HG02938 (cell line): Measurements from ENCODE around the gene FAIM2.

Source experiments
- ATAC-seq: cut with Tn5 transposase; IDR thresholded peaks from one replicate; pipeline ENCODE4 v1.9.1; 2021; ENCODE audit warnings: mild to moderate bottlenecking, moderate library complexity; ENCODE audit not compliant: unreplicated experiment

FAIM2 gene

GRCh38 chr12:49903700-49904423 lies at the start of gene FAIM2:
Gene FAIM2 (minus strand): TSS chr12:49903900. CDS start chr12:49903792, 108 bp downstream.
- ATAC-seq = no peak

- ATAC-seq = no peak
Measured at GRCh38 chr12:49953151-49953550, 49.5 kb upstream of the FAIM2 start.

- ATAC-seq = no peak
Measured at GRCh38 chr12:49952391-49953055, 48.8 kb upstream of the FAIM2 start.

- ATAC-seq = no peak
Measured at GRCh38 chr12:49951411-49952240, 47.9 kb upstream of the FAIM2 start.

- no peak for ATAC-seq
Measured at GRCh38 chr12:49950273-49951251, 46.9 kb upstream of the FAIM2 start, which contains the start of gene AQP2. Gene AQP2 (plus strand): TSS chr12:49950737. CDS start chr12:49950831, 94 bp downstream.

GRCh38 chr12:49949866-49950265 lies 46.2 kb upstream of the FAIM2 start:
- no peak for ATAC-seq

- ATAC-seq = no peak
Measured at GRCh38 chr12:49948866-49949845, 45.5 kb upstream of the FAIM2 start.

GRCh38 chr12:49947593-49948226 lies 44.0 kb upstream of the FAIM2 start:
- ATAC-seq = no peak

GRCh38 chr12:49946497-49946896 lies 42.8 kb upstream of the FAIM2 start:
- ATAC-seq = no peak

- no peak for ATAC-seq
Measured at GRCh38 chr12:49946086-49946485, 42.4 kb upstream of the FAIM2 start.

- ATAC-seq = peak; percentile 62
Measured at GRCh38 chr12:49945394-49946080, 41.8 kb upstream of the FAIM2 start.

- no peak for ATAC-seq
Measured at GRCh38 chr12:49944718-49945117, 41.0 kb upstream of the FAIM2 start.

GRCh38 chr12:49944046-49944445 lies 40.3 kb upstream of the FAIM2 start:
- no peak for ATAC-seq

GRCh38 chr12:49943625-49943960 lies 39.9 kb upstream of the FAIM2 start:
- ATAC-seq = no peak

- no peak for ATAC-seq
Measured at GRCh38 chr12:49942921-49943624, 39.4 kb upstream of the FAIM2 start.

GRCh38 chr12:49942512-49942893 lies 38.8 kb upstream of the FAIM2 start:
- no peak for ATAC-seq
